GM18867 (cell line): ENCODE results near the gene PBX2.
"Not testable (repeated sequence)": the region's sequence is repeated elsewhere in the genome, so short reads cannot be mapped to it uniquely, and the experiment has no call there.

ENCODE experiments used
- ATAC-seq: cut with Tn5 transposase; IDR thresholded peaks from one replicate; pipeline ENCODE4 v1.9.1; 2021; ENCODE audit warnings: mild to moderate bottlenecking, moderate library complexity; ENCODE audit not compliant: unreplicated experiment

The PBX2 gene

DNA sequence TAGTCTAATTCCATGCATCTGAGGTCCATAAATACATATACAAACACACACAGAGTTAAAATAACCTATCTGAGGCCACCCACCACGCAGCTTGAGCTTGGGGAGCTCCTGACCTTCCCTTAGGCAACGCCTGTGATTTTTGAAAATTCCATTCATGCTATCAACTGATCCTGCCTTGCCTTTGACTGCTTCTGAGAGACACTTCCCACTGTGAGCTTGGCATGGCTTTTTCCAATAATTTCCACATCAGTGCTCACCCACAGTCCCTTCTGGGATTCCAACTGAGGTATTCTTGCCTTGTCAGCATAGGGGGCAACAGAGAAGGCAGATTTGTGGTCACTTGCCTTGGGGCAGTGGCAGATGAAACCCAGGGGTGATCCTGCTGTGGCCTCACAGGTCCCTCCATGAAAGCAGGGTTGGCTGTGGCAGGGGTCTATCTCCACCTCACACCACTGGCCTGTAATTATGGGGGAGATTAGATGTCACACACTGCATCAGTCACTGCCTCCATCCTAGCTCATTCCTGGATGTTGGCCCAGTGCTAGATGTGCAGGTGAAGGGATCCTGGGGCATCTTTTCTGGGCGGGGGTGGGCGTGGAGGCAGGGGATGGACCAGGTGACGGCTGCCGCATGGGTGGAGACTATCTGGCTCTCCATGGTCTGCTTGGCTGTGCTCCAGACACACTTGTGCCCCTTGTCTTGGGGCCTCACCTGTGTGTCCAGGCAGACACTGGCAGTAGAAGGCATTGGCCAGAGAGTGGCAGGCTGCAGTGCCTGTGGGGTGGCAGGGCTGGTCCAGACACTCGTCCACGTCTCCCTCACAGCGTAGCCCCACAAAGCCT, 13.6 kb upstream of the PBX2 start:
- no peak for ATAC-seq

DNA sequence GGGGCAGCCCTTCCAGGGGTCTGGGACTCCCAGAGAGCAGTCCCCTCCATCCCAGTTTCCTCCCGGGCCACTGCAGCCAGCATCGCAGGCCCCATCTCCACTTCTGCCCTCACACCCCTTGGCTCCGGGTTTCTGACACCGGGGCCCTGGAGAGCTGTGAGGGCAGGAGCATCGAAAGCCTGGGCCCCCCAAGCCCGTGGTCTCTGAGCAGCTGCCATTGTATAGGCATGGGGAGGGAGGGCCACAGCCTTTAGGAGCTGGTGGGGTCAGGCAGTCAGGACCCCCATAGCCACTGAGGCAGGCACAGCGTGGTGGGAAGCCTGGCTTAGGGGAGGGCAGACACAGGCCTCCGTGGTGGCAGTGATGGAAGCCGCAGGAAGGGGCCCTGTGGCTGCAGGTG, 12.2 kb upstream of the PBX2 start:
- ATAC-seq, result no peak

DNA sequence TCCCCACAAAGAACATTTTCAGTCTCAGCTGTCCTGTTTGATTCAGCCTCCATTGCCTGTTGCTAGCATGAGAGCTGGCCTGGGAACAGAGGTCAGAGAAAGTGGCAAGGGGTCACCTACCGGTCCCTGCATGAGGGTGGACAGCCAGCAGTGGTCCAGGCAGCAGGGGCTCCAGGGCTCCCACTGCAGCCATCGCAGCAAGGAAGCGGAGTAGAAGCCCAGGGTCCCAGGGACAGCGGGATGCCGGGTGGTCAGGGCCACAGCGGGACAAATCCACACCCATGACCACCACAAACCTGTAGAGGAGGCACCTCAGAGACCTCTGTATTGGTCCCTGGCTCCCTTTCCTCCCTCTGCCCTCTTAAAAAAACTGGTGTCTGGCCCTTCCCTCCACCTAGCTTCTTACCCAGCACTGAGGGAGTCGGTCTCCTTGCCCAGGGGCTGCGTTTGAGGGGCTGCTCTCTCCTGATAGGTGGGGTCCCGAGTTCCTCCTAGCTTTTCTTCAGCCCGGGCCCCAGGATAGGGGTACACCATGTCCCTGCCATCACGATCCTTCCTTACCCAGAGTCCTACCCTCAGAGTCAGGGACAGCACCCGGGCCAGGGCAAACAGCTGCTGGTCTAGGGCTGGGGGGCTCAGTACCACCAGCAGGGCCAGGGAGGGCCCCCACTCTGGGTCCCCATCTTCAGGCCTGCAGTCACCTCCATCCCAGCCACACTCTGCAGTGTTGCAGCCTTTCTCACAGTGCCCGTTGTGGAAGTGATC, 10.9 kb upstream of the PBX2 start:
- ATAC-seq, result no peak

DNA sequence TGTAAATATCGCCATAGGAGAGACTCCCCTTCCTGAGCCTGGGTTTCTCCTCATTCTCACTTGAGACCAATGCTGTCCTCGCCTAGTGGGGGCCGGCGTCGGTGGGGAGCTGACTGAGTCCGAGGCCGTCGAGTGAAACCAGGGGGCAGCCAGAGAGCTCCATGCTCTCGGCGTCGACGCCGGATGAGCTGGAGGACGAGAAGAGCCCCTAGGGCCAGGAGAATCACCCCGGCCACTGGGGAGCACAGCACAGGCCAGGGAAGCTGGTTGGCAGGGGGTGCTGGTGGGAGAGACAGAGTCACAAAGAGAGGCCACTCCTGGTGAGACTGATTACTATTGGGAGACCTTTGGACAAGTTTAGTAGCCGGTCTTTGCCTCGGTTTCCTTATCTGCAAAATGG, 8.9 kb upstream of the PBX2 start:
- ATAC-seq, result no peak

DNA sequence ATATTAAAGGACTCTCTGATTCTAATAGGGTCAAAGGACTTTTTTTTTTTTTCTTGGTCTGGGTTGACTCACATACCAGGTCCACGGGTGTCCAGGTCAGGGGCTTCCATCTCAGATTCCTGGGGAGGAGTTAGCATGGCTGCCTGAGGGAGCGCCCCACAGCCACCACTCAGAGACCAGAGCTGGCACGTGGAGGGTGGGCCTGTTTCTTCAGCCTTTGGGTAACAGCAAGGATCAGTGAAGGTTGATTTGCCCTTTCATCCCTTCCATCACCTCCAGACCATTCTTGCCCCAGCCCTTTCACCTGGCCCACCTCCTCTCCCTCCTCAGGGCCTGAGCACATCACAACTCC, 8.3 kb upstream of the PBX2 start:
- ATAC-seq, result no peak

DNA sequence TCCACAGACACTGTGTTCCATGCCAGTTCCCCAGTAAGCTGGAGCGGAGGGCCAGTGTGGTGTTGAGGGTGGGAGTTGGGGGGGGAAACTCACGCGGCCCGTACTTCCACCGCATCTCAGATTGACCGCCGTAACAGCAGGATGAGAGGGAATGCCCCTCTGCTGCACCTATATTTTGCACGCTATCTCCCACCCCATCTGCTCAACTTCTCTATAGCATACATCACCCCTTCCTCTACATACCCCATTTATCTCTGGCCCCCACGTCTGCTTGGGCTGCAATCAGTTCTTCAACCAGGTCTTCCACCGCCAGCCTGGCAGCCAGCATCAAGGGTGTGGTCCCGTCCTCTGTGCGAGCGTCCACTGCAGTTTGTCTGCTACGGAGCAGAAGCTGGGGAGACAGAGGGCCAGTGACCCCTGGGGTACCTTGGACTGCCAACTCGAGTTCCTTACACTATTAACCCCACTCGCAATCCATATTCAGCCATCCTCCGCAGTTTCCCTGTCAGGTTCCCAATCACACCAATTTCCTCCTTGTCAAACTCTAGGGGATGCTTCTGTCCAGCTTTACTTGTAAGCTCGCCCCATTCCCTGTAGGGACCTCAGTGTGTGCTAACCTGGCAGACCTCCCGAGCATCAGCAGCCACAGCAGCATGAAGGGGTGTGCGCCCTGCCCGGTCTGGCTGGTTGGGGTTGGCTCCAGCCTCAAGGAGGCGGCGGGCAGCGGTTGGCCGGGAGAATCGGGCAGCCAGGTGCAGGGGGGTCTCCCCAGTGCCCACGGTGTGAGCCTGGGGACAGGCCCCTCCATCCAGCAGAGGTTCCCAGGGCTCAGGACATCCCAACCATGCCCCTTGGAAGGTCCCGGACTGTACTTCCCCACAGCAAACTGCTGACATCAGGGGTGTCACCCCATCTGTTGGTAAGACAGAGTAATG, 6.9 kb upstream of the PBX2 start:
- no peak for ATAC-seq

DNA sequence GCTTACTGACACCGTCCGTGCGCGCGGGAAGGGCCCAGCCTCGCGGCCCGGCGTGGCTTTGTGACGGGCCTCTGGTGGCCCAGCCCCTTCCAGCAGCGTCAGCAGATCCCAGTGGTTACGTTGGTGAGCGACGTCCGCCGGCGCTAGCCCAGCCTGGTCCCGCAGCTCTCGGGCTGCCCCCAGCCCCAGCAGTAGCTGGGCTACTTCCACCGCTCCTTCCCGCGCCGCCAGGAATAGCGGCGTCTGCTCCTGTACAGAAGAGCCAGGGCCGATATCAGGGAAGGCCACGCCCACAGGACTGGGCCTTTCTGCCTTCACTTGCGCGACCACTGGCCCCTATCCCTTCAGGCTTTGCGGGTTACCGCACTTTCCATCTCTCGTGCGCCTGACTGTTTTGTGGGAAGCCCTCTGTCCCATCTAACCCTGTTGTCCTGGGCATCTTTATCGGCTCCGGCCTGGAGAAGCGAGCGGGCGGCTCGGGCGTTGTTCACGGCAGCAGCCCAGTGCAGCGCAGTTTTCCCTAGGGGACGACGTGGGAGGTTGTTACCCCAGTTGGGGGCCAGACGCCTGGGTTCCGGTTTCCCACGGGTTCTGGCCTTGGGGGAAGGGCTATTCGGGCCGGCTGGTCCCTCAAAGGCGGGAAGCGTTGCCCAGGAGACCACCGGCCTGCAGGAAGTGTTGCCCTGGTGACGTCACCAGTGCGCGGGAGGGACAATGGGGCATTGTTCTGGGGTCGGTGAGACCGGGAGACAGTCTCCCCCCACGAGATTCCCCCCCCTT, 6.1 kb upstream of the PBX2 start:
- ATAC-seq, result peak; percentile 79

DNA sequence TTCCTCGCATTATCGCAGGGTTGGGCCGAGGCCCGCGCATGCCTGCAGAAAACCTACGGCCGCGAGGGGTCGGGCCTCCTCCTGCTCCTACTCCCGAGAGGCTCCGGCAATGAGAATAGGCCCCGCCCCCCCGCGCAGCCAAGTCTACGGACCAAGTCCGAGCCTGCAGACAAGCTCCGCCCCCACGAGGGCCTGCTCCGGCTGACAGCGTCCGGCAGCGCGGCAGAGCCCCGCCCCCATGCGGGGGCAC, 5.6 kb upstream of the PBX2 start:
- ATAC-seq, result peak; percentile 75

DNA sequence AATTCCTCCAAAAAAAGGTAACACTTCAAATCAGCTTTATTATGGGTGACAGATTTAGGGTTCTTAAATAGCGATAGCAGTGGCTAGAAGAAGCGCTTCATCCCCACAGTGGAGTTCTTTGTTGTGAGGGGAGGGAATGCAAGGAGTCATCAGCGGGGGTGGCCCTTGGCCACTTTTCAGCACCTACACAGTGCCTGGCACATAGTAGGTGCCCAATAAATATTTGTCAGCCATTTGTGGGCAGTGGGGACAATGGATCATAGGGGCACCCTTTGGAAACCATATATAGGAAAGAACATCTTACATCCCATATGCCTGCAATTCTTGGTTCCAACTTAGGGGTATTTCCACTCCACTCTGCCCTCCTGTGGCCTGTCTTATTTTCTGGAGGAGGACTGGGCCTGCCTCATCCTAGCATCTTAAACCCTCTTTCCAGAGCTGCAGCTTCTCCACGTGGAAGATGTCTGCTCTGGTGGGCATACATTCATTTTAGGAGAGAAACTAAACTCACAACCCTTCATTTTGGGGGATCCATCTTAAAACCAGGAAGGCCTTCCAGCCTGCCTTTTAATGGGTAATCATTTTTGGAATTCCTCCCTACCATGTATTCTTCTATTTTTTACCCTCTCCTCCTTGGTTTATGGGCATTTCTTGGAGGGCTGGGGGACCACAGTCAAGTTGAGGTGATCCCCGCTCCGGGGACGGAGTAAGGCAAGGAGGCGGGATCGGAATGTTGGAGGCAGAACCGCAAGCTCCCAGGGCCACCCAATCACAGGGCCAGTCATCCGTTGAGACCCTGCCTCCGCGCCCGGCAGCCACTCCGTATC, 5.0 kb upstream of the PBX2 start:
- ATAC-seq, result no peak

DNA sequence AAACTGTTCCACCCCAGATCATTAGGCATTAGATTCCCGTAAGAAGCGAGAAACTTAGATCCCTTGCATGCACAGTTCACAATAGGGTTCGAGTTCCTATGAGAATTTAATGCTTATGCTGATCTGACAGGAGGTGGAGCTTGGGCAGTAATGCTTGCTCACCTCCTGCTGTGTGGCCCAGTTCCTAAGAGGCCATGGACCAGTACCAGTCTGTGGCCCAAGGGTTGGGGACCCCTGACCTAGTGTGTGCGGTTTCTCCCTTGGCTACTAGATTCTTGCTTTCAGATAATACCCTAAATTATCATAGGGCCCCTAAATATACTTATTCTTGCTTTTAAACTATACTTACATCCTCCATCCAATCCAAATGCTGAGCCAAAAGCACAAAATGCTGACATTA, 4.4 kb upstream of the PBX2 start:
- no peak for ATAC-seq

DNA sequence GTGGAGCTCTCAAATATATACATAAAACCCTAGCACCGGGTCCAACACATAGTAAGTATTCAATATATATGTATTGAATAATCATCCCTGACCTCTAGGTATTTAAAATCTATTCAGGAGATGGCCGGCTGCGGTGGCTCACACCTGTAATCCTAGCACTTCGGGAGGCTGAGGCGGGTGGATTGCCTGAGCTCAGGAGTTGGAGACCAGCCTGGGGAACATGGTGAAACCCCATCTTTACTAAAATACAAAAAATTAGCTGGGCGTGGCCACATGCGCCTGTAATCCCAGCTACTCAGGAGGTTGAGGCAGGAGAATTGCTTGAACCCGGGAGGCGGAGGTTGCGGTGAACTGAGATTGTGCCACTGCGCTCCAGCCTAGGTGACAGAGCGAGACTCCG, 3.1 kb upstream of the PBX2 start:
- ATAC-seq, result not testable (repeated sequence)

DNA sequence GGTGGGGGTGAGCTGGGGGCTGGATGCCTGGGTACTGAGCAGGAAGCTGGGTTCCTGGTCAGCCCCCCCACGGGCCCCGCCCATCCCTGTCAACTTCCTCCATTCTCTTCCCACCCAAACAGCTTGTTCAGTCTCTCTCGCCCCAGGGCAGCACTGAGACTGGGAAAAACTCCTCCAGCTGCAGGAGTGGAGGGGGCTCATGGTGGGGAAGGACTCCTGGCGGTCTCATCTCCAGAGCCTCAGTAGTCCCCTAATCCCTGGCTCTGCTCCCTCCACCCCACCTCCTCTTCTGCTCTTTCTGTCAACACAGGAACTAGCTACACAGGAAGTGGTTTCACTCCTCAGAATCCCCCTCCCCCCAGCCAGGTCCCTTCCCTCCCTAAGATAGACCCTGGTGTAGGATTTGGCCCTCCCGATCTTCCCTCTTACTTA, 2.6 kb upstream of the PBX2 start, which contains the start of gene GPSM3:
TSS of gene GPSM3 (minus strand) at position 36 of the 432 bp plus-strand sequence. CDS start 130 bp downstream, outside the sequence.
- ATAC-seq, result no peak

DNA sequence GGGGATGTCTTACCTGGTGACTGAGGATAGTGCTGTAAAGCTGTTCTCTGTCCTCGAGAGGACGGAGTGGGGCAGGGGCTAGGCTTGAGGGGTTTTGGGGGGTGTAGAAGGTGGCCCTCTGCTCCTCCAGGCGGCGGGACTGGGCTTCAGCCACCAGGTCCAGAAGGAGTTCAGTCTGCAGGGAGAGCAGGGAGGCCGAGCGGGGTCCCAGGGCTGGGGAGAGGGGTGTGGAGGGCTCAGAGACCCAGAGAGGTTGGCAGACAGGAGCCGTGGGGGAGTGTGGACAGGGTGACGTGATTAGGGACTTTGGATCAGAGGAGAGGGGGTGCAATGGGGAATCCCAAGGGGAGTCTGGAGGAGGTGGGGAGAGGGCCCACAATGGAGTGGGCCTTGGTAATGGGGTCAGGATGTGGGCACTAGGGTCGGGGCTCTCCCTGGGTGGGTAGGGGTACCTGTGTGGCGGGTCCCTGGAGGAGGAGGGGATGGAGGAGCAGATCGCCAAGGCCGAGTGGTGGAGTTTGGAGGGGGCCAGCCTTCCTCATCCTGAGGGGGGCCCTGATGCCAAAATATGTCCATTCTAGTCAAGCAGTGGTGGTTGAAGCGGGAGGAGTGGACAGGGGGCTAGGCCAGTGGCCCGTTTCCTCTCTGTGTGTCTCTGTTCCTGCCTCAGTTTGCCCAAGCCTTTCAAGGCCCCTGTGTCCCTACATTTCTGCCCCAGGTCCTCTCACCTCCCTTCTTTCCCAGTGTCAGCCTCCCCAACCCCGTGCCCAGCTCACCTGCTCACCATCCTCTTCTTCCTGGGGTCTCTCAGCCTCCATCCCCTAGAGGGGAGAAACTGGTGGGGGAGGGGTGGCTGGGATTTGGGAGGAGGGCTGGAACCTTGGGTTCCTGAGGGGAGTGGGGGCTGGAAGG, 1.9 kb upstream of the PBX2 start:
- no peak for ATAC-seq

DNA sequence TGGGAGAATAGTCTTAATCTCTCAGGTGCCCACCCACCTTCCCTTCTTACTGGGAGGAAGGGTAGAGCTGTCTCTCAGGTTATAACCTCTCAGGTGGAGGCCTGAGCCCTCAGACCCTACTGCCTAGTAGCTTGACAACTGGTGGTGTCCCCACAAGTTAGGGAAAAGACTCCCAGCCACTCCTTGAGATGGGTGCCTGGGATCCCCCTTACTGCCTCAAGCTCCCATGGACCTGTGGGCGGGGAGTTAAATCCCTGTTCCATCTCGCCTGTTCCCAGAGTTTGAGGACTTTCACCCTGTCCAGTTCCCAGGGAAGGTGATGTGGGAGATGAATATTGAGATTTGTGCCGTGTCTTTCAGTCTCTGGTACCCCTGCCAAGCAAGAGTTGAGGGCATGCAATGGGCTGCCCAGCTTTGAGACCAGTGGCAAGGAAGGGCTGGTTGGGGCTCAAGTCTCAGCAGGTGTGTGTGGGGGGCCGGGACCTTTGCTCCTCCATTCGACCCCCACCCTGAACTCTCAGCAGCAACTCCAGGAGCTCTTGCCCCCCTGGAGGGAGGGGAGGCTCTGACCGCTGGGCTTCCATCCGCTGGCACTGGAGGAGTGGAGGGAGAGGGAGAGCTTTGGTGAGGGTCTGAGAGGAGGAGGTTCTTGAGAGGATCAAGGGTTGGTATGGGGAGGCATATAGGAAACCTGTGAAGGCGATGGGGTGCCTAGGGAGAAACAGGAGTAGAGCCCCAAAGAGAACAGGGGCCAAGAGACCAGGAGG, 1.1 kb upstream of the PBX2 start:
- no peak for ATAC-seq

DNA sequence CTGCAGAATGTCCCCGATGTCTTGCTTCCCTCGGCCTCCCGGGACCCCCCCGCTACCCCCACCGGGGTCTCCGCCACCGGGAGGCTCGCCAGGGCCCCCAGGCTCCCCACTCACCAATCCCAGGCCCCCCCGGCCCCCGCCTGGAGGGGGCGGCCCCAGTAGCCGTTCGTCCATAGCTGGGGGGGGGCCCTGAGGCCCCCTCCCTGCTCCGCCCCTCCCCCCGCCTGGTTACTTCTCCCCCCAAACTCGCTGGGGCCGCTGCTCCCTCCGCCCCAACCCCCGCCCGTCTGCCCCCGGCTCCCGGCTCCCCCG, 304 bp downstream of the PBX2 start:
- no peak for ATAC-seq

DNA sequence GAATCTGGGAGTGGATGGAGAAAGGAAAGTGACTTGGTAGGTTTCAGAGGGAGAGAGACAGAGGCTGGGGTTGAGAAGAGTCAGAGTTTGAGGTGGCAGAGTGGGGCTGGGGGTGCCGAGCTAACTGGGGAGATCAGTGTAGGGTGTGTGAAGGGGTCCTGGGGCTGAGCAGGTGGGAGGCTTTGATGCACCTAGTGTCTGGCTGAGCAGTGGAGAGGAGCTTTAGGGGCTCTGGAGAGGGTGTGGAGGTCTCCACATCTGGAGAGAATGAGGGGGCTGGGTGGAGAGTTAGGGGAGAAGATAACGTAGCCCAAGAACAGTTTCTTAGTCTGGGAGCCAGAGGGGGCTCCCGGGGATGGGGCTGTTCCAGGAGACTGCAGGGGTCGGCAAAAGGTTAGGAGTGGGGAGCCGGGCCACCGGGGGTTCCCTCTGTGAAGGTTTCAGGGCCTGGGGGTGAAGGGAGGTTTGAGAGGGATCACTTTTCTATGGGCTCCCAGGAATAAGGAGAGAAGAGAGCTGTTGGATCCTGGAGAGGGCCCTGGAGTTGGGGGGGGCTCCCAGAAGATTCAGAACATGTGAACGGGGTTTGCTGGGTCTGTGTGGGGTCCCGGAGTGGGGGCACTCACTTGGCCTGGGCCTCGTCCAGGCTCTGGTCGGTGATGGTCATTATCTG, 797 bp downstream of the PBX2 start:
- no peak for ATAC-seq

DNA sequence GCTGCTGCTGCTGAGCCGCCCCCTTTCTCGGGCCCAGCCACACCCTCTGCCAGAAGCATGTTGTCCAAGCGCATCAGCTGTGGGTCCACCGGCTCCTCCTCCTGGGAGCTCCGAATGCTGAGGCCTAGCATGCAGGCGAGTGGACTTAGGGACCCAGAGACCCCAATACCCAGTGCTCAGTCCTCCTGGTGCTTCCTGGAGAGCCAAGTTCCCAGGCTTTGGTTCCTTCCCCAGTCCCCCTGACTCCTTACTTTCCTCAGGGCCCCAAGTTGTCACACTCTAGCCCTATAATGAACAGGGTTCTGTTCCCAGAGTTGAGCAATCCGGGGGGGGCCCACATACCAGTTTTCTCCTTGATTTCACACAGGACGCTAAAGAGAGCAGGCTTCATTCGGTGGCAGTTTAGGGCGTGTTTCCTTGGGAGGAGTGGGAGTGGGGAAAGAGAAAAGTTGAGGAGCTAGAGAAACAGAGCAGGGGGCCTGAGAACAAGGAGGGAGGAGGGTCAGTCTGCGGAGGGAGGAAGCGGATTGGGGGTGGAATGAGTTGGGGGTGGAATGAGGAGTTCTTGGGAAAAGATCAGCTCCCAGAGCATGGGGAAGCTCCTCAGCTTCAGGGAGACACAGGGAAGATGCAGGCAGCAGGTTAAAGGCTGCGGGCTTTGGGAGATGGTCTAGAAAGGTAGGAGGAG, 1.5 kb downstream of the PBX2 start:
- ATAC-seq, result no peak
